BLaER1 treated with 17β-estradiol and CSF1 and Interleukin-3, amounts not matched to agents 10 nM and 100 nM (cell line): Measurements from ENCODE around the gene DHRS3.
A peak's percentile ranks its signal among the peaks of the same experiment; 100 is the strongest.
"Not testable (repeated sequence)": the region's sequence is repeated elsewhere in the genome, so short reads cannot be mapped to it uniquely, and the experiment has no call there.

ENCODE experiments used
- H3K27ac ChIP-seq, 11 experiments: shearing (Covaris generic); formaldehyde crosslinking; 2 replicates each; pipeline ENCODE4 v1.8.1; 2022
- H3K27me3 ChIP-seq, 11 experiments: shearing (Covaris generic); formaldehyde crosslinking; 2 replicates each; pipeline ENCODE4 v1.8.1; 2022
- H3K36me3 ChIP-seq, 11 experiments: shearing (Covaris generic); formaldehyde crosslinking; 2 replicates each; pipeline ENCODE4 v1.8.1; 2022
- H3K4me1 ChIP-seq, 10 experiments: shearing (Covaris generic); formaldehyde crosslinking; 2 replicates each; pipeline ENCODE4 v1.8.1; 2022
- H3K4me2 ChIP-seq, 11 experiments: shearing (Covaris generic); formaldehyde crosslinking; 2 replicates each; pipeline ENCODE4 v1.8.1; 2022
- H3K4me3 ChIP-seq, 10 experiments: shearing (Covaris generic); formaldehyde crosslinking; 2 replicates each; pipeline ENCODE4 v1.8.1; 2022
- H3K9ac ChIP-seq, 11 experiments: shearing (Covaris generic); formaldehyde crosslinking; 2 replicates each; pipeline ENCODE4 v1.8.1; 2022
- H3K9me3 ChIP-seq, 11 experiments: shearing (Covaris generic); formaldehyde crosslinking; replicated peaks in 1 of 11; 2 replicates each; pipeline ENCODE4 v1.8.1; 2022
- H4K20me1 ChIP-seq, 11 experiments: shearing (Covaris generic); formaldehyde crosslinking; 2 replicates each; pipeline ENCODE4 v1.8.1; 2022
- Cebpa-rat ChIP-seq, 11 experiments: shearing (Covaris generic); IDR thresholded peaks; 2 replicates each; pipeline ENCODE4 v1.8.1; 2022

DHRS3 gene

DNA sequence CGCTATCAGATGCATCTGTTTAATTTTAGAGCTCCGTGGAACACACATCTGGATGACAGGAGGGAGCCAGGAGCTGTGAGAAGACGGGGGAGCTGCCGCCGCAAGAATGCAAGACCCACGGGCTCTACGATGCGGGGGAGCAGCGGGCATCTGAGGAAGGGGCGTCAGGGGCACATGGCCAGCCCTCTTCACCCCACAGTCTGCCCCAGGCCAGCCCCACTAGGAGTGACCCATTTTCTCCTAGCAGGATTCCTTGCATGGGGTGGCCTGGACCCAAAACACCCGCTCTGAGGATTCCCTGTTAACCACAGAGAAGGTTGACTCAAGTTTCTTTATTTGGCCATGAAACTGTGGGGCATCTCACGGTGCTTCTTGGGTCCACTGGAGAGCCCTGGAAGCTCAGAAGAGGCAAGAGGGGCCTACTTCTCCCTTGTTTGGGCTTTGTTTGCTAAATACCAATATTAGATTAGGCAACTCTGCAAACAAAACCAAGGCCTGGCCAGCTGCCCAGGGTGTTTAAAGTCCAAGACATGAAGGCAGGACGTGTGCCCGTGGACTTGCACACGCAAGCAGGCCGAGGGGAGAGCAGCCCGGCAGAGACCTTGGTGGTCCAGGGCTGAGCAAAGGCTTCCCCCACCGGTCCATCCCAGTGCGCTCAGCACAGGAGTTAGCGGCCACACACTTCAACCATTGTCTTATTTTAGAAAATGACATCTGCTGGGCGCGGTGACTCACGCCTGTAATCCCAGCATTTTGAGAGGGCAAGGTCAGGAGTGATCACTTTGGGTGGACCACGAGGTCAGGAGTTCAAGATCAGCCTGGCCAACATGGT lies 89.8 kb downstream of the DHRS3 start:
- Histone ChIP-seq H3K4me1 (peaks cover 0 to 28% (median 6%) of the 10 kb centered on the region in 10 experiments; a peak in 11 of 20 replicates), H3K4me3 (no peak overlapping the region), H4K20me1 (no peaks in the 10 kb centered on the region), H3K36me3 (no peaks in the 10 kb centered on the region), H3K27me3 (no peaks in the 10 kb centered on the region), H3K4me2 (peak overlapping the region in 3 of 11 experiments; percentile 9 to 30 (median 26); a peak in 4 of 22 replicates), H3K27ac (no peak overlapping the region), H3K9me3 (no peaks in the 10 kb centered on the region), H3K9ac (no peak overlapping the region)
- no peak for TF ChIP-seq Cebpa-rat (IDR thresholded peaks at IDR 0.05)

DNA sequence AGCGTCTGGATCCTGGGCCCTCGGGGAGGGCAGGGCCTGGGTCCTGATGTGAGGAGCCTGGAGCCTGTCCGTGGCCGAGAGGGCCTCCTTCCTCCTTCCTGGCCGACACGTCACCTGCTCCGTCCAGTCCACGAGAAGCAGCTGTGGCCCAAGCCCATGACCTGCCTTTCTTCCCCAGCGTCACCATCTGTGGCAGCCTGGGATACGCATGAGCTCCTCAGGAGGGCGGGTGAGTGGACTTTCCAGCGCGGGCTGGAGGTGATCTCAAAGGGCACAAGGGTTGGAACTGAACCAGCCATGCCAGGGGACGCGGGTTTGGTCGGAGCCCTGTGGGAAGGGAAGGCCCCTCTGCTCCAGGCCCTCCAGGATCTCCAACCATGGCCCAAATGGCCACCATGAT lies 90.4 kb downstream of the DHRS3 start:
- no peak for TF ChIP-seq Cebpa-rat (IDR thresholded peaks at IDR 0.05)
- Histone ChIP-seq H3K27ac (no peak overlapping the region), H3K36me3 (no peaks in the 10 kb centered on the region), H3K4me1 (peaks cover 0 to 28% (median 6%) of the 10 kb centered on the region in 10 experiments; a peak in 11 of 20 replicates), H3K9me3 (no peaks in the 10 kb centered on the region), H3K4me2 (no peak overlapping the region), H3K27me3 (no peaks in the 10 kb centered on the region), H3K9ac (no peak overlapping the region), H4K20me1 (no peaks in the 10 kb centered on the region), H3K4me3 (no peak overlapping the region)

DNA sequence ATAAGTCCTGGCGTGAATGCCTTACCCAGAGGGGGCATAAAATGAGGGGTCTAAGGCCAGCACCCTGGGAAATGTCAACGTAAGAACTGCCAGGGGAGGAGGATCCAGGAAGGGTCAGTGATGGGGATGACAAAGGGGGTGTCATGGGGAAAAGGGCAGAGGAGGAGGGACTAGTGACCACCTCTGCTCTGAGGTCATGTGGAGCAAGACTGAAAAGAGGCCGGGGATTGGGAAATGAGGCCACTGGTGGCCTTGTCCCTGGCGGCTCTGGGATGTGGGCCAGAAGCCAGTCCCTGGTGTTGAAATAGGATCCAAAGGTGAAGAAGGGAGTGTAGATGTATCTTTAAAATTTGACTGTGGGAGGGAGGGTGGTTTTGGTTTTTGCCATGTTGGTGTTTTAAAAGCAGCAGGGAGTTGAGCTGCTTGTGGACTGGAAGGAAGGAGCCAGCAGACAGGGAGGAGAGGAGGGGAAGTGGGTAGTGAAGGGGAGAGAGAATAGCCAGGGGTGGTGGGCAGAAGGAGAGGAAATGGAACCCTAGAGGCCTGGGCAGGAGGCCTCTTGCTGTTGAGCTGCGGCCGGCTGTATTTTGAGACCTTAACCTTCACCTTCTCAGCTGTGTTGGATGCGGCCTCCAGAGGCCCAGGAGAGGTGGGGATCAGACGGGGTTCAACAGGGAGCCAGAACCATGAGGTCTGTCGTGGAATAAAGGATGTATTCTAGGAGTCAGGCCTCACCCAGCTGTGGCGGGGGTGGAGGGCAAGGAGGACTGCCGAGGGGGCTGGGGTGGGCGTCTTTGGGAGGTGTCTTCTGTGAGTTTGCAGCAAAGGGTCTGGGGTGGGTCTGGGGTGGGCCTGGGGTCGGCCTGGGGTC lies 92.5 kb downstream of the DHRS3 start:
- Histone ChIP-seq H3K4me1 (peaks cover 0 to 28% (median 6%) of the 10 kb centered on the region in 10 experiments; a peak in 11 of 20 replicates), H3K9me3 (no peaks in the 10 kb centered on the region), H3K36me3 (no peaks in the 10 kb centered on the region), H3K9ac (no peak overlapping the region), H3K27ac (no peak overlapping the region), H3K4me3 (no peak overlapping the region), H4K20me1 (no peaks in the 10 kb centered on the region), H3K4me2 (peak overlapping the region in 4 of 11 experiments; percentile 0 to 26 (median 18); a peak in 3 of 22 replicates), H3K27me3 (no peaks in the 10 kb centered on the region)
- no peak for TF ChIP-seq Cebpa-rat (IDR thresholded peaks at IDR 0.05)

DNA sequence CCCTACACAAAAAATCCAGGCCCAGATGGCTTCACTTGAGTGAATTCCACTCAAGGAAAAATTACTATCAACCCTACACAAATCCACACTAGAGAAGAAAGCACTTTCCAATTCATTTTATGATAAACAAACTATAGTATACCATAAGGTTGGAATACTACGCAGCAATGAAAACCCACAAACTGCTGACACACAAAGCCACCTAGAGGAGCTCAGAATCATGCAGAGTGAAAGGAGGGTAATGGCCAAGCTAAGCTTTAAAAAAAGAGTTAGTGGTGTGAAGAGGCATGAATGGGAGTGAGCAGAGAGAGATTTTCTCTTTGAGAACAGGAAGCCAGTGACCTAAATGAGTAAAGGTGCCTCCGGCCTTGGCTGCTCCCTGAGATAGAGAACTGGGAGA lies 93.7 kb downstream of the DHRS3 start:
- H3K4me3 ChIP-seq, result no peak overlapping the region
- H3K27ac ChIP-seq, result no peak overlapping the region
- H4K20me1 ChIP-seq, result no peaks in the 10 kb centered on the region

DNA sequence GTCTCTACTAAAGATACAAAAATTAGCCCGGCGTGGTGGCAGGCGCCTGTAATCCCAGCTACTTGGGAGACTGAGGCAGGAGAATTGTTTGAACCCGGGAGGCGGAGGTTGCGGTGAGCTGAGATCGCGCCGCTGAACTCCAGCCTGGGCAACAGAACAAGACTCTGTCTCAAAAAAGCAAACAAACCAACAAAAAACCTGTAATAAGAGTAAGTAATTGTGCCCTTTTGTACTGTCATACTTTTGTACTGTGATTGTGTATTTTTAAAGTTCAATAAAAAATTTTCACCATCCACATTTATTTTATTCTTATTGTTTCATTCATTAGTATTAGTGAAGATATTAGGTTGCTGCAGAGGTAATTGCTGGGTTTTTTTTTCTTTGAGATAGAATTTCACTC lies 95.2 kb downstream of the DHRS3 start:
- H3K4me1 ChIP-seq, H3K27me3 ChIP-seq, H4K20me1 ChIP-seq, H3K27ac ChIP-seq, H3K36me3 ChIP-seq, H3K9me3 ChIP-seq, H3K9ac ChIP-seq, H3K4me2 ChIP-seq, H3K4me3 ChIP-seq: not testable (repeated sequence)

More for the DNA sequence above, 93.7 kb downstream of the DHRS3 start:
- Histone ChIP-seq H3K9ac (no peak overlapping the region), H3K27me3 (no peaks in the 10 kb centered on the region), H3K4me1 (peaks cover 0 to 22% (median 6%) of the 10 kb centered on the region in 10 experiments; a peak in 11 of 20 replicates), H3K9me3 (no peaks in the 10 kb centered on the region), H3K36me3 (no peaks in the 10 kb centered on the region), H3K4me2 (no peak overlapping the region)
- TF ChIP-seq Cebpa-rat (IDR thresholded peaks at IDR 0.05), result no peak

DNA sequence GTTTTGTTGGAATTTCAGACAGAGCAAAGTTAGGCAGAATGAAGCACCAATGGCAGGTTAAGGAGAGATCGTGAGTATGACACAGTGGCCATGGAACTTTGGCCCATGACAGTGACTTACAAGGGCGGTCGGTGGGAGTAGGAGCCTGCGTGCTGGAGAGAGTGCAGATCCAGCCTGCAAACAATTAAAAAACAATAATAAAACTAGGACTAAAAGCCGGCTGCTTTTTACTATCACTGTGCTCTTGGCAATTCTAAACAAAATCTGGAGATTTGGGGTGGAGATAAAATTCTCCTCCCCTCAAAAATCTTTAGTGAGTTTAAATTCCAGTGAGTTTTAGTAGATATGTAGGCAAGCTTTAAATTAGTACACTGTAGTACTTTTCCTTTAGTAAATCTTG lies 96.9 kb downstream of the DHRS3 start:
- Histone ChIP-seq H3K9ac (no peak overlapping the region), H3K4me2 (no peak overlapping the region), H3K27me3 (no peaks in the 10 kb centered on the region), H3K36me3 (no peaks in the 10 kb centered on the region), H3K4me3 (no peak overlapping the region), H3K4me1 (peaks cover 0 to 9% (median 6%) of the 10 kb centered on the region in 10 experiments; a peak in 12 of 20 replicates), H3K9me3 (no peaks in the 10 kb centered on the region), H3K27ac (no peak overlapping the region), H4K20me1 (no peaks in the 10 kb centered on the region)
- TF ChIP-seq Cebpa-rat (IDR thresholded peaks at IDR 0.05), result no peak

DNA sequence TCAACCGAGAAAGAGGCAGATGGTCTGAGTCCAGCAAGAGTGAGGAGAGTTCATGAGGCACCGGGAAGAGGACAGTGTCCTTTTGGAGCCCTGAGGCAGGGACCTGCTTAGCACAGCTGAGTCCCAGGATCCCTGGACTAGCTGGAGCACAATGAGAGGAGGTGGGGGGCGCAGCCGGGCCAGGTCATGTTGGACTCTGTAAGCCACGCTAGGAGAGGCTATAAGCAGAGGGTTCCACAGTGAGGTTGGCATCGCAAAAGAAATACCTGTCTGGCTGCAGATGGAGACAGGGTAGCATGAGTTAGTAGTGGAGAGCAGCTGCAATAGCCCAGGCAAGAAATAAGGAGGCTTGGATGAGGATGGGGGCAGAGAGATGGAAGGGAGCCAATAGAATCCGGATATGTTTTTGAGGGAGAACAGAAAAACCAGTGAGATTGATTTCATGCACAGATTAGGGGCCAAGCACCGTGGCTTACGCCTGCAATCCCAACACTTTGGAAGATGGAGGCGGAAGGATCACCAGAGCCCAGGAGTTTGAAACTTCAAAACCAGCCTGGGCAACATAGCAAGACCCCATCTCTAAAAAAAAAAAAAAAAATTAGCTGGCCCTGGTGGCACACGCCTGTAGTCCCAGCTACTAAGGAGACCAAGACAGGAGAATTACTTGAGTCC lies 98.2 kb downstream of the DHRS3 start:
- Histone ChIP-seq H3K9ac (no peak overlapping the region), H3K27ac (no peak overlapping the region), H3K4me2 (no peak overlapping the region), H4K20me1 (no peaks in the 10 kb centered on the region), H3K36me3 (no peaks in the 10 kb centered on the region), H3K4me1 (peaks cover 0 to 5% (median 0%) of the 10 kb centered on the region in 10 experiments; a peak in 4 of 20 replicates), H3K9me3 (no peaks in the 10 kb centered on the region), H3K4me3 (no peak overlapping the region), H3K27me3 (no peaks in the 10 kb centered on the region)
- no peak for TF ChIP-seq Cebpa-rat (IDR thresholded peaks at IDR 0.05)

DNA sequence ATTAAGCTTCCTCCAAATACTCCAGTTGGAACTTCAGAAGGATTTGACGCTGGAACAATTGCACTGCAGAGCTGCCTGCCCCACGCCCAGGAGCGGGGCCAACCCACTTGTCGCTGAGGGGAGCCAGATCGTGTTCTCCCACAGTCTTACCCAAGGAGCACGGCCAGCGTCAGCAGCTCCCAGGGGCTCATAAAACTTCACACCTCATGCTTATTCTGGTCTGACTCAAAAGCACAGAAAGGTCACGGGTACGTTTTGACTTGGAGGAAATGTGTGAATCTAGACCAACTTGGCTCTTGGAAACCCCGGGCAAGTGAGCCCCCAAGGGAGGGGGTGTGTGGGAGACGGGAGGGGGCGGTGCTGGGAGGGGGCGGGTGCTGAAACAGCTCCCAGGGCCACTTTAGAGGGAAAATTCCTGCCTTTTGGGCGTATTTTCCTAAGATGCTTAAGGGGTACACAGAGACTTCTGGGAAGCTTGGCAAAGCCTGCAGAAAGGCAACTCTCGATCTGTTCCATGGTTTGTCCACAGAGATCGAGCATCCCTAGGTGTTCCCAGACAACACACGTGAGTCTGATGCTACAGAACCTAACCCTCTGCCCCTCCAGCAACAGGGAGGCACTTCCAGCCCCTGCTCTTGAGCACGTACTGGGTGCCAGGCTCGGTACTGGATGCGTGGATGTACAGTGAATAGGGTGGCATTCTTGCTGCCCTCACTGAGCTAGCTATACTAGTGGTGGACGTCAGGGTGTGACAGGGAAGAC lies 98.9 kb downstream of the DHRS3 start:
- Histone ChIP-seq H3K36me3 (no peaks in the 10 kb centered on the region), H3K4me2 (peak overlapping the region in 3 of 11 experiments; percentile 12 to 38 (median 13); a peak in 1 of 22 replicates), H3K27ac (no peak overlapping the region), H3K9me3 (no peaks in the 10 kb centered on the region), H3K27me3 (no peaks in the 10 kb centered on the region), H4K20me1 (no peaks in the 10 kb centered on the region), H3K9ac (no peak overlapping the region), H3K4me3 (no peak overlapping the region), H3K4me1 (peaks cover 0 to 5% (median 0%) of the 10 kb centered on the region in 10 experiments; a peak in 4 of 20 replicates)
- TF ChIP-seq Cebpa-rat (IDR thresholded peaks at IDR 0.05), result no peak
